ENCODE results near the gene CCDC82. TPM values are rescaled to one million over a fixed set of nuclear protein-coding genes. Genes with fewer than 3 reads are reported as not detected.

CCDC82 gene
- total RNA-seq, 1 donor from 2014 or later = 25.6 TPM

DNA sequence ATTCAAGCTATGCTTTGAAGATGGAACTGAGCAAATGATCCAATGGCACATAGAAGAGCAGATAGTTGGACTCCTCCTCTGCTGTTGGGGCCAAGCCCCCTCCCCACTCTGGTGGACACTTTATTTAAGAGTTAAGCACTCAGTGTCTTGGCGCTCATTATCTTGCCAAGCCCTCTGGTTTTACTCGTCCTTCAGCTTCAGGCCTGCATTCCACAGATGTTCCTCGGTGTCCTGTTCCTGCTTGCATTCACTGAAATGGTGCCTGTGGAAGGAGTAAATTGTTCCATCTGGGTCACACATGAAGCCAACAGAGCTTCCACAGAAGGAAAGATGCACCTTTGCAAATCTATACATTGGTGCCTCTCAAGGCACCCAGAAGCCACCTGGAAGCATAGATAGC is 72.8 kb downstream of the CCDC82 start:
- Mint-ChIP-seq H3K36me3 (peaks cover 6% of the 10 kb centered on the region), H3K9me3 (no peaks in the 10 kb centered on the region), H3K4me1 (peaks cover 90% of the 10 kb centered on the region), H3K4me3 (peak overlapping the region; percentile 15), H3K27ac (peak overlapping the region; percentile 84), H3K27me3 (ENCODE audit: low read depth) (no peaks in the 10 kb centered on the region)
- TF ChIP-seq, protein P1, sequence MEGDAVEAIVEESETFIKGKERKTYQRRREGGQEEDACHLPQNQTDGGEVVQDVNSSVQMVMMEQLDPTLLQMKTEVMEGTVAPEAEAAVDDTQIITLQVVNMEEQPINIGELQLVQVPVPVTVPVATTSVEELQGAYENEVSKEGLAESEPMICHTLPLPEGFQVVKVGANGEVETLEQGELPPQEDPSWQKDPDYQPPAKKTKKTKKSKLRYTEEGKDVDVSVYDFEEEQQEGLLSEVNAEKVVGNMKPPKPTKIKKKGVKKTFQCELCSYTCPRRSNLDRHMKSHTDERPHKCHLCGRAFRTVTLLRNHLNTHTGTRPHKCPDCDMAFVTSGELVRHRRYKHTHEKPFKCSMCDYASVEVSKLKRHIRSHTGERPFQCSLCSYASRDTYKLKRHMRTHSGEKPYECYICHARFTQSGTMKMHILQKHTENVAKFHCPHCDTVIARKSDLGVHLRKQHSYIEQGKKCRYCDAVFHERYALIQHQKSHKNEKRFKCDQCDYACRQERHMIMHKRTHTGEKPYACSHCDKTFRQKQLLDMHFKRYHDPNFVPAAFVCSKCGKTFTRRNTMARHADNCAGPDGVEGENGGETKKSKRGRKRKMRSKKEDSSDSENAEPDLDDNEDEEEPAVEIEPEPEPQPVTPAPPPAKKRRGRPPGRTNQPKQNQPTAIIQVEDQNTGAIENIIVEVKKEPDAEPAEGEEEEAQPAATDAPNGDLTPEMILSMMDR (IDR thresholded peaks at IDR 0.05; ENCODE audit: unreplicated experiment) = no peak
- no peak for DNase-seq (ENCODE audit: low spot score in 2 of 2, unreplicated experiment in 2 of 2)

GRCh38 chr11:96315476-96315875 is 74.2 kb downstream of the CCDC82 start:
- peak overlapping the region; percentile 87 for H3K27ac Mint-ChIP-seq
- H3K4me3 Mint-ChIP-seq = no peak overlapping the region
- peaks cover 4% of the 10 kb centered on the region for H3K36me3 Mint-ChIP-seq
- no peaks in the 10 kb centered on the region for H3K9me3 Mint-ChIP-seq
- H3K4me1 Mint-ChIP-seq = peaks cover 90% of the 10 kb centered on the region
- no peak for DNase-seq (ENCODE audit: low spot score in 2 of 2, unreplicated experiment in 2 of 2)
- H3K27me3 Mint-ChIP-seq (ENCODE audit: low read depth) = no peaks in the 10 kb centered on the region
- TF ChIP-seq, protein P1 (IDR thresholded peaks at IDR 0.05; ENCODE audit: unreplicated experiment) = no peak

- Mint-ChIP-seq H3K27ac (peak overlapping the region; percentile 98), H3K4me3 (no peak overlapping the region)
- TF ChIP-seq, protein P1 (IDR thresholded peaks at IDR 0.05; ENCODE audit: unreplicated experiment) = no peak
Observed at GRCh38 chr11:96314326-96315020, 75.2 kb downstream of the CCDC82 start.

GRCh38 chr11:96313163-96313562 is 76.5 kb downstream of the CCDC82 start:
- TF ChIP-seq, protein P1 (IDR thresholded peaks at IDR 0.05; ENCODE audit: unreplicated experiment) = no peak
- H3K9me3 Mint-ChIP-seq = no peaks in the 10 kb centered on the region
- peaks cover 4% of the 10 kb centered on the region for H3K36me3 Mint-ChIP-seq
- H3K27me3 Mint-ChIP-seq (ENCODE audit: low read depth) = no peaks in the 10 kb centered on the region
- no peak overlapping the region for H3K4me3 Mint-ChIP-seq
- no peak for DNase-seq (ENCODE audit: low spot score in 2 of 2, unreplicated experiment in 2 of 2)
- peak overlapping the region; percentile 98 for H3K27ac Mint-ChIP-seq
- peaks cover 92% of the 10 kb centered on the region for H3K4me1 Mint-ChIP-seq

More at GRCh38 chr11:96314326-96315020, 75.2 kb downstream of the CCDC82 start:
- no peaks in the 10 kb centered on the region for H3K27me3 Mint-ChIP-seq (ENCODE audit: low read depth)
- DNase-seq (ENCODE audit: low spot score in 2 of 2, unreplicated experiment in 2 of 2) = no peak
- peaks cover 4% of the 10 kb centered on the region for H3K36me3 Mint-ChIP-seq
- peaks cover 90% of the 10 kb centered on the region for H3K4me1 Mint-ChIP-seq
- H3K9me3 Mint-ChIP-seq = no peaks in the 10 kb centered on the region

- no peaks in the 10 kb centered on the region for H3K27me3 Mint-ChIP-seq (ENCODE audit: low read depth)
- H3K4me3 Mint-ChIP-seq = no peak overlapping the region
- no peaks in the 10 kb centered on the region for H3K9me3 Mint-ChIP-seq
- DNase-seq (ENCODE audit: low spot score in 2 of 2, unreplicated experiment in 2 of 2) = no peak
- peak overlapping the region; percentile 81 for H3K27ac Mint-ChIP-seq
- H3K36me3 Mint-ChIP-seq = peaks cover 4% of the 10 kb centered on the region
- TF ChIP-seq, protein P1 (IDR thresholded peaks at IDR 0.05; ENCODE audit: unreplicated experiment) = no peak
- peaks cover 91% of the 10 kb centered on the region for H3K4me1 Mint-ChIP-seq
Observed at GRCh38 chr11:96311120-96311568, 78.6 kb downstream of the CCDC82 start.
